ENCODE data around the gene SMIM29.
"Not testable (repeated sequence)": the region's sequence is repeated elsewhere in the genome, so short reads cannot be mapped to it uniquely, and the experiment has no call there.

The SMIM29 gene

GRCh38 chr6:34267746-34268145 is 18.9 kb upstream of the SMIM29 start:
- DNase-seq: no peak

GRCh38 chr6:34263484-34263883 is 14.7 kb upstream of the SMIM29 start:
- not testable (repeated sequence) for DNase-seq

GRCh38 chr6:34260576-34261267 is 11.9 kb upstream of the SMIM29 start:
- no peak for DNase-seq

GRCh38 chr6:34259529-34260069 is 10.8 kb upstream of the SMIM29 start:
- DNase-seq: no peak

GRCh38 chr6:34252395-34252794 is 3.6 kb upstream of the SMIM29 start:
- not testable (repeated sequence) for DNase-seq

- DNase-seq: no peak
These were observed 859 bp upstream of the SMIM29 start for GRCh38 chr6:34249469-34250261.

GRCh38 chr6:34248198-34248726 is 544 bp downstream of the SMIM29 start:
- DNase-seq: no peak

- DNase-seq: no peak
These were observed 1.2 kb downstream of the SMIM29 start for GRCh38 chr6:34247481-34248197.

GRCh38 chr6:34246563-34247391 is 2.0 kb downstream of the SMIM29 start:
- DNase-seq: no peak

- DNase-seq: no peak
These were observed 2.6 kb downstream of the SMIM29 start for GRCh38 chr6:34246249-34246562.

- DNase-seq: not testable (repeated sequence)
These were observed 3.1 kb downstream of the SMIM29 start for GRCh38 chr6:34245761-34246140.

- not testable (repeated sequence) for DNase-seq
These were observed 3.6 kb downstream of the SMIM29 start for GRCh38 chr6:34245032-34245760.

- DNase-seq: no peak
These were observed 4.6 kb downstream of the SMIM29 start for GRCh38 chr6:34243901-34244884.

- DNase-seq: no peak
These were observed 5.6 kb downstream of the SMIM29 start for GRCh38 chr6:34243131-34243771.

GRCh38 chr6:34242252-34243130 is 6.3 kb downstream of the SMIM29 start:
- no peak for DNase-seq

GRCh38 chr6:34241351-34242215 is 7.2 kb downstream of the SMIM29 start:
- no peak for DNase-seq

GRCh38 chr6:34240329-34241248 is 8.2 kb downstream of the SMIM29 start:
- no peak for DNase-seq

Measured in activated gamma-delta T cell treated with Interleukin-2 at 50 U/mL for 16 hours (primary cell).